ENCODE results near the gene PLCL1.

The PLCL1 gene

GRCh38 chr2:197904446-197904845 lies 100.1 kb downstream of the PLCL1 start:
- no peak for DNase-seq (ENCODE audit: low spot score)
- no peak for TF ChIP-seq CTCF (IDR thresholded peaks at IDR 0.05; ENCODE audit: extremely low read depth, missing control alignments)

- DNase-seq (ENCODE audit: low spot score): no peak
- no peak for TF ChIP-seq CTCF (IDR thresholded peaks at IDR 0.05; ENCODE audit: extremely low read depth, missing control alignments)
These were observed 103.8 kb downstream of the PLCL1 start for GRCh38 chr2:197908156-197908555.

GRCh38 chr2:197908990-197909776 lies 104.8 kb downstream of the PLCL1 start:
- no peak for TF ChIP-seq CTCF (IDR thresholded peaks at IDR 0.05; ENCODE audit: extremely low read depth, missing control alignments)
- DNase-seq (ENCODE audit: low spot score): no peak

DNA sequence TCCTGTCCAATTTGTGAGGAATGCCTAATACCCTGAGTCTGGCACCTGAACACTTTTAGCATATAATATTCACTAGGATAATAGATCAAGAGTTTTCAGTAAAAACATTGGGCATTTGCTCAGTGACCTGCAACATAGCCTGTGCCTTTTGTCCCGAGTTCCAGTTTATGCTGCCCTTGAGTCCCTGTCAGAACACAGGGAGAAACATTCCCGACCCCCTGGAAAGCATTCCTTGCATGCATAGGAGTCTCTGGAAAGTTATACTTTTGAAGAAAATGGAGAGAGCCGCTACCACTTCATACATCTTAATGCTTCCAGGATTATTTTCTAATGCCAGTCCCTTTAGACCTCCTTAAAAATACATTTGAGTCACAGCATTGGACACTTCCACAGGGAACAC lies 107.3 kb downstream of the PLCL1 start:
- DNase-seq (ENCODE audit: low spot score): no peak
- no peak for TF ChIP-seq CTCF (IDR thresholded peaks at IDR 0.05; ENCODE audit: extremely low read depth, missing control alignments)

DNA sequence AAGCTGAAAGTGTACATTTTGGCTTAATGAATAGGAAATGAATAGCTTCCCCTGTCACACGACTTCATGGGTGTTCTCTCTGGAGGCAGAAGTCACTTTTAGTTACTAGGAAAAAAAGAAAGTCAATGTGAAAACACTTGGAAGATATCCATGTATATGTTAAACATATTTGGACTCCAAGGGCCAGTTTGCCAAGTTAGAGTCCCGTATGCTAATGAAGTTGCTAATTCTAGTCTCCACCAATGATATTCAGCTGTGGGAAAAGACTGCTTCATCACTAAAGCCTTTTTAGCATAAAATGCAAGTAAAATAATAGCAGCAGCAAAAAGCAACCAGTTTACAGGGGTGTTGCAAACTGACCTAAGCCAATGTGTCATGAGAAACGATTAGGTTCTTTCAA lies 108.7 kb downstream of the PLCL1 start:
- no peak for DNase-seq (ENCODE audit: low spot score)
- TF ChIP-seq CTCF (IDR thresholded peaks at IDR 0.05; ENCODE audit: extremely low read depth, missing control alignments): no peak

DNA sequence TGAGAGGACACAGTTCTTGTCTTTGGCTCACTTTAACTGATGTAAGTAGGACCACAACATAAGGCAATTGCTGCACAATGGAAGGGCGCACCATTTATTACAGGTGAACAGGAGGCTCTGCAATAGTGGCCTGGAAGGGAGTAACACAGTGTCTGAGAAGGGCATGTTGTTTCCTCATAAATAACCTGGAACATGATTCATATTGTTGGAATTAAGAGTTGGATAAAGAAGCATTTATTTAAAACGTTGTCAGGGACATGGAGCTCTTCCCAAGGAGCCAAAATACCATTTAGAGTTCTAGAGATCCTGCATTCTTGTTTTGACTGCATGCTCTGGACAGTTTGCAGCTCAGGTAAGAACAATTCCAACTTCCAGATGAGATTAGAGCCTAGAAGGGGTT lies 110.4 kb downstream of the PLCL1 start:
- DNase-seq (ENCODE audit: low spot score): no peak
- no peak for TF ChIP-seq CTCF (IDR thresholded peaks at IDR 0.05; ENCODE audit: extremely low read depth, missing control alignments)

DNA sequence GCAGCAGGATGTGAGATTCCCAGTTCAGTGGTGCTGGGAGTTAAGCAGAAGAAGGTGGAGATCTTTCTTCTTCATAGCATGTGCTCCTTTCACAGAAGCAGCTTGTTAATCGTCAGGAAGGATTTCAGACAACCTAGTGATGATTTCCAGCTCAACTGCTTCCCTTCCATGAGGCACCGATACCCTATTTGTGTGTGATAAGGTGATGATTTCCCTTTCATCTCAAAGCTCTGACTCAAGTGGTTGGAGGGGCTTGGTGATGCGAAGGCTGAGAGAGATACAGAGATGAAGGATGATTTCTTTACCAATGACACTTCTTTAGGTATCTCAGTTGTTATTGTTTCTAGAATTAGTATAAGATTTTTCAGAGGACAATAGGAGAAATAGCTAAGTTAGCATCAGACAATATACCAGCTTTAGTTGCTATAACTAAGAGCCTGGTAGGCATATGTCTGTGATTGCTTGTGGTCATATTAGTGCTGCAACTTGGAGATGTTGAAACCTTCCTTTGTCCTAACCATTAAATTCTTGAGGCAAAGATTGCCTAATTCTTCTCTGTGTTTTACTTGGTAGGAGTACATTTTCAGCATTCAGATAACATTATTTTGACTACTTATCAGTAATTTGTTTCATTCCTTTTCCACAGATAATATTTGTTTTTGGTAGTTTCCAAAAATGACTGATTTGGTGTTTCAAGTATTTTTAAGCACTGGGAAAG lies 111.3 kb downstream of the PLCL1 start:
- no peak for DNase-seq (ENCODE audit: low spot score)
- TF ChIP-seq CTCF (IDR thresholded peaks at IDR 0.05; ENCODE audit: extremely low read depth, missing control alignments): no peak
